C4-2B (cell line): ENCODE measurements around the gene ADAMTSL1.

Experiments used
- CTCF ChIP-seq: fragments of 450-650 bp; conservative IDR thresholded peaks from 2 replicates; pipeline ENCODE4 v1.5.1; 2017; ENCODE audit warnings: mild to moderate bottlenecking
- ZFX ChIP-seq: fragments of 450-650 bp; IDR thresholded peaks from 2 replicates; pipeline ENCODE4 v1.6.1; 2017

- TF ChIP-seq CTCF (no peak), ZFX (no peak)
These were observed 422.7 kb downstream of the ADAMTSL1 start for GRCh38 chr9:18896531-18897179.
